ENCODE results near the gene NT5C2.

The NT5C2 gene

GRCh38 chr10:103042908-103043307 is 150.2 kb downstream of the NT5C2 start:
- no peak for TF ChIP-seq ZFX (IDR thresholded peaks at IDR 0.05; ENCODE audit: borderline replicate concordance)
- TF ChIP-seq, protein P1, sequence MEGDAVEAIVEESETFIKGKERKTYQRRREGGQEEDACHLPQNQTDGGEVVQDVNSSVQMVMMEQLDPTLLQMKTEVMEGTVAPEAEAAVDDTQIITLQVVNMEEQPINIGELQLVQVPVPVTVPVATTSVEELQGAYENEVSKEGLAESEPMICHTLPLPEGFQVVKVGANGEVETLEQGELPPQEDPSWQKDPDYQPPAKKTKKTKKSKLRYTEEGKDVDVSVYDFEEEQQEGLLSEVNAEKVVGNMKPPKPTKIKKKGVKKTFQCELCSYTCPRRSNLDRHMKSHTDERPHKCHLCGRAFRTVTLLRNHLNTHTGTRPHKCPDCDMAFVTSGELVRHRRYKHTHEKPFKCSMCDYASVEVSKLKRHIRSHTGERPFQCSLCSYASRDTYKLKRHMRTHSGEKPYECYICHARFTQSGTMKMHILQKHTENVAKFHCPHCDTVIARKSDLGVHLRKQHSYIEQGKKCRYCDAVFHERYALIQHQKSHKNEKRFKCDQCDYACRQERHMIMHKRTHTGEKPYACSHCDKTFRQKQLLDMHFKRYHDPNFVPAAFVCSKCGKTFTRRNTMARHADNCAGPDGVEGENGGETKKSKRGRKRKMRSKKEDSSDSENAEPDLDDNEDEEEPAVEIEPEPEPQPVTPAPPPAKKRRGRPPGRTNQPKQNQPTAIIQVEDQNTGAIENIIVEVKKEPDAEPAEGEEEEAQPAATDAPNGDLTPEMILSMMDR (IDR thresholded peaks at IDR 0.05), result no peak
- no peak overlapping the region for H3K27ac ChIP-seq

DNA sequence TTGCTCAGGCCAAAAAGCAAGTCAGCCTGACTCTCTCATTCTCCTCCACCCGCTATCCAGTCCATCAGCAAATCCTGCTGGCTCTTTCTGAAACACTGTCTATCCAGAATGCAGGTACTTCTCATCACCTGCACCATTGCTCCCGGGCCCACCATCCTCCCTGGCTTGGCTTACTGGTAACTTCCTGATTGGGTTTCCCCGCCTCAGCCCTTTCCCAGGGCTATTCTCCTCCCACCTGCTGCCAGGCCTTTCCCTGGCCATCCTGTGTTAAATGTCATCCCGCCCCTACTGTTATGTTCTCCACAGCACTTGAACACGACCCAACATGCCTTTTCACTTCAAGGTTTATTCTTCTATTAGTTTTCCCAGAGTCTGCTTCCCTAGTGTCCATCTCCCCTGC is 150.9 kb downstream of the NT5C2 start:
- TF ChIP-seq, protein P1 (IDR thresholded peaks at IDR 0.05), result no peak
- no peak for TF ChIP-seq ZFX (IDR thresholded peaks at IDR 0.05; ENCODE audit: borderline replicate concordance)
- H3K27ac ChIP-seq, result no peak overlapping the region

DNA sequence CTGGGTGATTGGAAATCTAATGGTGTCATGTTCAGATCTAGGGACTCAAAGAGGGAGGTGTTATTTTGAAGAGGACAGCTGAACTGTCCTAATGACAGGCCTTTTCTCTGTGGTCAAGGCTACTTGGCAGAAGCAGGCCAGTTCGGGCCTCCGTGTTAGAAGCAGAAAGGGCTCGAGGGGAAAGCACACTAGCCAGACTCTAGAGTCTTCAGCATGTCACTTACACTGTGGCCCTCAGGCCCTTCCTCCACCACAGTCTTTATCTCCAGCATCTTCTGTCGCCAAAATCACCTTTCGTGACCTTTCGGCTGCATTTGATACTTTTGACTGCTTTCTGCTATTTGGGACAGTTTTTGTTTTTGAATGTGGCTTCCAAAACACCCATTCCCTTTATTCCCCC is 151.7 kb downstream of the NT5C2 start:
- no peak overlapping the region for H3K27ac ChIP-seq
- TF ChIP-seq, protein P1 (IDR thresholded peaks at IDR 0.05), result no peak
- TF ChIP-seq ZFX (IDR thresholded peaks at IDR 0.05; ENCODE audit: borderline replicate concordance), result no peak

DNA sequence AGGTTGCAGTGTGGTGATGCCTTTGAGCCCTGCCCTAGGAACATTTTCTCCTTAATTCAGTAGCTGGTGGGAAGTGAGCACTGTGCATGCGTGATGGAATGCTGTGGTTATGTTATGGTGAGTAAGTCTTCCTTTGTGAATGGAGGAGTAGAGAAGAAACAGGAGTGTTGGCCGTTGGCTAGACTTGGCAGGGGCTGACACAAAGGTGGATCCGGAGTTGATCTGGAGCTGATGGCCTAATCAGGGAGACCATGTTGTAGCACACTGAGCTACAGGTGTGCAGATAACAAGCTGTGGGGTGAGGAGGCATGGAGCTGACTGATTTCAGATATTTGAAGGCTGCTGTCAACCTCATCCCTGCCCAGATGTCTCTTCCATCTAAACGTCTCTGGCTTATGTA is 152.7 kb downstream of the NT5C2 start:
- no peak for TF ChIP-seq ZFX (IDR thresholded peaks at IDR 0.05; ENCODE audit: borderline replicate concordance)
- TF ChIP-seq, protein P1 (IDR thresholded peaks at IDR 0.05), result no peak
- no peak overlapping the region for H3K27ac ChIP-seq

- no peak for TF ChIP-seq ZFX (IDR thresholded peaks at IDR 0.05; ENCODE audit: borderline replicate concordance)
- TF ChIP-seq, protein P1 (IDR thresholded peaks at IDR 0.05), result no peak
- H3K27ac ChIP-seq, result no peak overlapping the region
Measured at GRCh38 chr10:103038570-103038969, 154.5 kb downstream of the NT5C2 start.
